HK-2 (cell line): ENCODE data around the gene MRPS18A.

Experiments
- DNase-seq: peaks from one replicate; pipeline ENCODE4 v3.0.0-alpha.2; 2018; ENCODE audit not compliant: unreplicated experiment

Gene MRPS18A

GRCh38 chr6:43687437-43688347, at the start of gene MRPS18A:
Gene MRPS18A, minus strand, starts transcription at chr6:43687791. Its CDS starts 12 bp downstream, at chr6:43687779.
- peak; percentile 83 for DNase-seq

- no peak for DNase-seq
These were observed 49.3 kb upstream of the MRPS18A start for GRCh38 chr6:43736844-43737243.

GRCh38 chr6:43736211-43736786, 48.7 kb upstream of the MRPS18A start:
- DNase-seq = no peak

GRCh38 chr6:43735642-43736199, 48.1 kb upstream of the MRPS18A start:
- DNase-seq = no peak

GRCh38 chr6:43734294-43734665, 46.7 kb upstream of the MRPS18A start:
- no peak for DNase-seq

GRCh38 chr6:43733471-43734293, 46.1 kb upstream of the MRPS18A start:
- no peak for DNase-seq

GRCh38 chr6:43730634-43731033, 43.0 kb upstream of the MRPS18A start:
- no peak for DNase-seq

GRCh38 chr6:43729537-43729936, 41.9 kb upstream of the MRPS18A start:
- no peak for DNase-seq

- DNase-seq = peak; percentile 42
These were observed 41.0 kb upstream of the MRPS18A start for GRCh38 chr6:43728586-43728985.

GRCh38 chr6:43727634-43728033, 40.0 kb upstream of the MRPS18A start:
- DNase-seq = no peak

GRCh38 chr6:43725643-43726580, 38.3 kb upstream of the MRPS18A start:
- no peak for DNase-seq

- DNase-seq = peak; percentile 92
These were observed 37.5 kb upstream of the MRPS18A start for GRCh38 chr6:43724914-43725642.

- DNase-seq = no peak
These were observed 36.8 kb upstream of the MRPS18A start for GRCh38 chr6:43724354-43724753.

- peak; percentile 67 for DNase-seq
These were observed 36.2 kb upstream of the MRPS18A start for GRCh38 chr6:43723737-43724295.

- no peak for DNase-seq
These were observed 35.4 kb upstream of the MRPS18A start for GRCh38 chr6:43722920-43723545.

- no peak for DNase-seq
These were observed 33.4 kb upstream of the MRPS18A start for GRCh38 chr6:43720999-43721398.

GRCh38 chr6:43719511-43719910, 31.9 kb upstream of the MRPS18A start:
- DNase-seq = no peak

- DNase-seq = no peak
These were observed 31.0 kb upstream of the MRPS18A start for GRCh38 chr6:43718387-43719105.

GRCh38 chr6:43717822-43718221, 30.2 kb upstream of the MRPS18A start:
- no peak for DNase-seq
